ENCODE data around the gene EDEM3. TPM values are rescaled to one million over a fixed set of nuclear protein-coding genes. Genes with fewer than 3 reads are reported as not detected.

The EDEM3 gene
- total RNA-seq, 3 donors from 2014 or later (not counting 1 experiment from before 2014, with no cell fraction given), result 8.9 to 15.4 (median 15.1) TPM

DNA sequence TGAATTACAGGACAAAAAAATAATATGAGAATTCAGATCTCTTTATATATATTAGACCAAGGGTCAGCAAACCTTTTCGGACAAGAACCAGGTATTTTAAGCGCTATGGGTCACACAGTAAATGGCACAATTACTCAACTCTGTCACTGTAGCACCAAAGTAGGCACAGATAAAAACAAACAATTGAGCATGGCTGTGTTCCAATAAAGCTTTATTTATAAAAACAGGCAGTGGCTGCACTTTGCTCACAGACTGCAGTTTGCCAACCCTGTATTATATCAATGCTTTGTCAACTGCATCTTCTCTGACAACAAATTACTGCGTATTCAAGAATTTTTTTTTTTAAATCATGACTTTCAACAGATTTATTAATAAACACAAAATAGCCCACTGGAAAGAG, 29.8 kb downstream of the EDEM3 start:
- intact Hi-C loops (cut with micrococcal nuclease), result loop anchor here (10.0 kb wide), 1 partner anchor 60 kb away; no protein-coding TSS in a partner anchor
- Histone ChIP-seq H3K4me3 (ENCODE audit: low read length) (no peak overlapping the region), H3K36me3 (ENCODE audit: control insufficient read depth, insufficient read depth, low read length) (peaks cover 59% of the 10 kb centered on the region), H3K4me1 (ENCODE audit: control insufficient read depth, insufficient read depth, low read length) (no peaks in the 10 kb centered on the region), H3K27me3 (ENCODE audit: control insufficient read depth, insufficient read depth, low read length) (no peaks in the 10 kb centered on the region), H3K9me3 (ENCODE audit: control insufficient read depth, insufficient read depth, low read length) (no peaks in the 10 kb centered on the region), H3K27ac (ENCODE audit: low read length) (no peak overlapping the region)
- Mint-ChIP-seq H3K9me3 (no peaks in the 10 kb centered on the region), H3K4me3 (no peak overlapping the region), H3K27me3 (ENCODE audit: low read depth in 2 of 2) (no peaks in the 10 kb centered on the region), H3K27ac (no peak overlapping the region), H3K4me1 (no peaks in the 10 kb centered on the region), H3K36me3 (peaks cover 20% of the 10 kb centered on the region)
- ATAC-seq (no peak), DNase-seq (no peak)
- 97% methylated on average over 2 of the region's 3 CpGs for WGBS (ENCODE audit: insufficient coverage)
- TF ChIP-seq, protein P1, sequence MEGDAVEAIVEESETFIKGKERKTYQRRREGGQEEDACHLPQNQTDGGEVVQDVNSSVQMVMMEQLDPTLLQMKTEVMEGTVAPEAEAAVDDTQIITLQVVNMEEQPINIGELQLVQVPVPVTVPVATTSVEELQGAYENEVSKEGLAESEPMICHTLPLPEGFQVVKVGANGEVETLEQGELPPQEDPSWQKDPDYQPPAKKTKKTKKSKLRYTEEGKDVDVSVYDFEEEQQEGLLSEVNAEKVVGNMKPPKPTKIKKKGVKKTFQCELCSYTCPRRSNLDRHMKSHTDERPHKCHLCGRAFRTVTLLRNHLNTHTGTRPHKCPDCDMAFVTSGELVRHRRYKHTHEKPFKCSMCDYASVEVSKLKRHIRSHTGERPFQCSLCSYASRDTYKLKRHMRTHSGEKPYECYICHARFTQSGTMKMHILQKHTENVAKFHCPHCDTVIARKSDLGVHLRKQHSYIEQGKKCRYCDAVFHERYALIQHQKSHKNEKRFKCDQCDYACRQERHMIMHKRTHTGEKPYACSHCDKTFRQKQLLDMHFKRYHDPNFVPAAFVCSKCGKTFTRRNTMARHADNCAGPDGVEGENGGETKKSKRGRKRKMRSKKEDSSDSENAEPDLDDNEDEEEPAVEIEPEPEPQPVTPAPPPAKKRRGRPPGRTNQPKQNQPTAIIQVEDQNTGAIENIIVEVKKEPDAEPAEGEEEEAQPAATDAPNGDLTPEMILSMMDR (IDR thresholded peaks at IDR 0.05), result no peak

DNA sequence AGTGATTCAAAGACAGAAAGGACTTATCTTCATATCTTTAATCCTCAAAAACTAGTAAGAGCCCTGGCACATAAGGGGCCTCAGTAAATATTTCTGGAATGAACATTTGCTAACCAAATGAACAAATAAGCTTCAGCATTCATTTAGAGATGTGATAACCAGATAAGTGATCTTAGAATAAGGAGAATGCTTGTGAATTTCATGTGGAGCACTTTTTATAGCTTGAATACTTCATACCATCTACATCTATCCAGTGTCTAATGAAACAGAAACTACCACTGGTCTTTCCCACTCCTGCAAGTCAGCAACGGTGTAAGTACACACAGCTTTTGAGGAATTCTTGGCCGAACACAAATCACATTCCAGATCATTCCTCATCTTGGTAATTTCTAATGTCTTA, 38.5 kb downstream of the EDEM3 start:
- intact Hi-C loops (cut with micrococcal nuclease), result no loop called here
- DNase-seq (no peak), ATAC-seq (no peak)
- H3K4me3 ChIP-seq (ENCODE audit: low read length), result no peak overlapping the region
- no peak overlapping the region for H3K27ac Mint-ChIP-seq
- TF ChIP-seq, protein P1 (IDR thresholded peaks at IDR 0.05), result no peak
- peaks cover 8% of the 10 kb centered on the region for H3K36me3 Mint-ChIP-seq
- peaks cover 91% of the 10 kb centered on the region for H3K36me3 ChIP-seq (ENCODE audit: control insufficient read depth, insufficient read depth, low read length)
- H3K9me3 ChIP-seq (ENCODE audit: control insufficient read depth, insufficient read depth, low read length), result no peaks in the 10 kb centered on the region
- H3K27me3 ChIP-seq (ENCODE audit: control insufficient read depth, insufficient read depth, low read length), result no peaks in the 10 kb centered on the region
- H3K9me3 Mint-ChIP-seq, result no peaks in the 10 kb centered on the region
- 92% methylated on average over 2 of the region's 2 CpGs for WGBS (ENCODE audit: insufficient coverage)
- no peak overlapping the region for H3K4me3 Mint-ChIP-seq
- no peaks in the 10 kb centered on the region for H3K27me3 Mint-ChIP-seq (ENCODE audit: low read depth in 2 of 2)
- no peaks in the 10 kb centered on the region for H3K4me1 Mint-ChIP-seq
- no peak overlapping the region for H3K27ac ChIP-seq (ENCODE audit: low read length)
- H3K4me1 ChIP-seq (ENCODE audit: control insufficient read depth, insufficient read depth, low read length), result no peaks in the 10 kb centered on the region

DNA sequence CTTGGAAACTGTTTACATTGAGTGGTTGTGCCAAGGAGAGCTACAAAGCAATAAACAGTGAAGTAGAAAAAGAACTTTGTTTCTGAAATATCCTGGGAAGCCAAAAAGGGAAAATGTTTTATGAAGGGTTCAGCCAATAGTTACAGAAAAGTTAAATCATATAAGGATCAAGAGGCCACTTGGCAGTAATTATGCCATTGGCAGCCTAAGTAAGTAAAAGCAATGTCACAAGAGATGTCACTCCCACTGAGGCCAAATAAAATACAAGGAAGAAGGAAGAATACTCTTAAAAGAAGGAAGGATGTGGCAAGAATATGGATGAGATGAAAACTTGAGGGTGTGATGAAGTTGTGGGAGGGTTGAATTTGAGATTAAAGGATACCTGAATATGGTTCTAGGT, 45.2 kb downstream of the EDEM3 start:
- Mint-ChIP-seq H3K9me3 (no peaks in the 10 kb centered on the region), H3K4me3 (no peak overlapping the region), H3K36me3 (peaks cover 17% of the 10 kb centered on the region), H3K27me3 (ENCODE audit: low read depth in 2 of 2) (no peaks in the 10 kb centered on the region), H3K4me1 (no peaks in the 10 kb centered on the region), H3K27ac (no peak overlapping the region)
- Histone ChIP-seq H3K36me3 (ENCODE audit: control insufficient read depth, insufficient read depth, low read length) (peaks cover 81% of the 10 kb centered on the region), H3K4me1 (ENCODE audit: control insufficient read depth, insufficient read depth, low read length) (no peaks in the 10 kb centered on the region), H3K4me3 (ENCODE audit: low read length) (no peak overlapping the region), H3K27ac (ENCODE audit: low read length) (no peak overlapping the region), H3K9me3 (ENCODE audit: control insufficient read depth, insufficient read depth, low read length) (no peaks in the 10 kb centered on the region), H3K27me3 (ENCODE audit: control insufficient read depth, insufficient read depth, low read length) (no peaks in the 10 kb centered on the region)
- DNase-seq, result no peak
- ATAC-seq, result no peak
- intact Hi-C loops (cut with micrococcal nuclease), result no loop called here
- TF ChIP-seq, protein P1 (IDR thresholded peaks at IDR 0.05), result no peak

DNA sequence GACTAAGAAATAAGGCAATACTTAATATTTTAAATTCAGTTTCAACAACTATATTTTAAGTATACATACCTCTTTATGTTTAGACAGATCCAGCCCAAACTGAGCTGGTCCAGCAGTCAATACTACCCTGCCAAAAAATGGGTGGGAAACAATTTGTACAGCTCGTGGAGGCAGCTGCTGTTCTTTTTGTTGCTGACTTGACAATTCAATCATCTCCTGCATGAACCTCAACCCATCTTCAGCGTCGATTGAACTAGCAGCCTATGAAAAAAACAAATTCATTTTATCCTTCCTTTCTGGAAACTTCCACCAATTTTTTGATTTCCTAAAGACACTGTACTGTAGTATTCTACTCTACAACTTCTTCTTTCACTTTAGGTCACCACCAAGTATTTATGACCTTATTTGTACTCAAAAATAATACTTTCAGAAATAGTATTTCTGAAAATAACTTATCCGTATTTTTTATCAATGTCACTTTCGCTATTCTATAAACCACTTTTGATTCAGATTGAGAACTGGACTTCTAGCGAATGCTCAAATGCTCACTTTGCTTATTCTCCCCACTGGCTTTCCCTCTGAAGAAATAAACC, 46.5 kb downstream of the EDEM3 start:
- peaks cover 81% of the 10 kb centered on the region for H3K36me3 ChIP-seq (ENCODE audit: control insufficient read depth, insufficient read depth, low read length)
- DNase-seq, result no peak
- no peak overlapping the region for H3K4me3 ChIP-seq (ENCODE audit: low read length)
- H3K27ac ChIP-seq (ENCODE audit: low read length), result no peak overlapping the region
- Mint-ChIP-seq H3K27ac (no peak overlapping the region), H3K4me3 (no peak overlapping the region), H3K4me1 (no peaks in the 10 kb centered on the region), H3K9me3 (no peaks in the 10 kb centered on the region), H3K36me3 (peaks cover 17% of the 10 kb centered on the region), H3K27me3 (ENCODE audit: low read depth in 2 of 2) (no peaks in the 10 kb centered on the region)
- TF ChIP-seq, protein P1 (IDR thresholded peaks at IDR 0.05), result no peak
- no peak for ATAC-seq
- H3K9me3 ChIP-seq (ENCODE audit: control insufficient read depth, insufficient read depth, low read length), result no peaks in the 10 kb centered on the region
- WGBS (ENCODE audit: insufficient coverage), result 85% methylated on average over 6 of the region's 6 CpGs
- intact Hi-C loops (cut with micrococcal nuclease), result no loop called here
- no peaks in the 10 kb centered on the region for H3K27me3 ChIP-seq (ENCODE audit: control insufficient read depth, insufficient read depth, low read length)
- no peaks in the 10 kb centered on the region for H3K4me1 ChIP-seq (ENCODE audit: control insufficient read depth, insufficient read depth, low read length)

Data from natural killer cell (primary cell).